ENCODE results near the gene HYAL3. TPM values are rescaled to one million over a fixed set of nuclear protein-coding genes. Genes with fewer than 3 reads are reported as not detected.

Gene HYAL3
- total RNA-seq, 1 experiment from 2014 or later = 10.3 TPM

DNA sequence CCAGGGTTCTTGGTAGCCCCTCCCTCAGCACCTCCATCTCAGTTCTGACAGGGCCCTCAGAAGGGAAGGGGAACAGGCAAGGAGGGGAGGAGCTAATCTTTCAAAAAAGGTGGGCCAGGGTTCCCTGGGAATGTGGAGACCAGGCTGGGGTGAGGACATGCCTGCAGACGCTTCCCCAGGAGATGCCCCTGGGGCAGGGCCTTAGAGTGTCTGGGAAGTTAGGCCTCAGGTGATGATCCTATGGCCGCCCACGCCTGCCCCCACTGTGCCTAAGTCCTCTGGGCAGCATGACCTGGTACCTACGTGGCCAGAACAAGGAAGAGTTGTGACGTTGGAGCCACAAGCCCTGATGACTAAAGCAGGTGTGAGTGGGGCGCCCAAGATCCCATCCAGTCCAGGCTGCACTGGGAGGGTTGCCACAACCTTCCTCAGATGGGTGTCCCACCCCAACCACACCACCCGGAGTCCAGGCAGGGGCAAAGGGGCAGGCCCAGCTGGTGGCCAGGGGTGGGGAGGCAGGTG, 34.2 kb downstream of the HYAL3 start:
- intact Hi-C loops (cut with micrococcal nuclease) = no loop called here
- H3K4me2 ChIP-seq (ENCODE audit: low read length) = peak overlapping the region; percentile 80
- peak overlapping the region; percentile 62 for H3K9ac ChIP-seq (ENCODE audit: low read length)
- no TSS peak for BruUV-seq (replicated peaks)
- RAD21 ChIA-PET (ENCODE audit: low non-redundant PET in 1 of 2, low total read pairs in 2 of 2, uncharacterized antibody in 2 of 2, unreplicated experiment in 2 of 2) = interaction anchor here in 1 of 2 experiments (0.6 kb wide), 1 partner anchor 71 kb away, joined by 4 read pairs; no protein-coding TSS in a partner anchor
- TF ChIP-seq POLR2AphosphoS5 (IDR thresholded peaks at IDR 0.05; ENCODE audit: low read depth, low read length) = peak; percentile 57
- no peak for TF ChIP-seq ELF1 (IDR thresholded peaks at IDR 0.05; ENCODE audit: borderline replicate concordance, low read depth)
- peak overlapping the region; percentile 15 to 36; a peak in 3 of 4 replicates for H3K4me3 ChIP-seq (replicated peaks in 1 of 2; ENCODE audit: low read depth in 1 of 2, low read length in 2 of 2)
- no peaks in the 10 kb centered on the region for H3K9me3 ChIP-seq (ENCODE audit: control insufficient read depth in 1 of 2, insufficient read depth in 1 of 2, low read depth in 1 of 2, low read length in 2 of 2)
- peaks cover 74 to 95% of the 10 kb centered on the region in 2 experiments for H3K4me1 ChIP-seq (ENCODE audit: control insufficient read depth in 1 of 2, insufficient read depth in 2 of 2, low read length in 2 of 2)
- H2AFZ ChIP-seq (ENCODE audit: low read depth, low read length, poor library complexity, severe bottlenecking) = no peak overlapping the region
- no peaks in the 10 kb centered on the region for H3K27me3 ChIP-seq (ENCODE audit: insufficient read depth, low read length)
- H3K9me2 ChIP-seq (ENCODE audit: insufficient read depth) = no peaks in the 10 kb centered on the region
- no peaks in the 10 kb centered on the region for H3K36me3 ChIP-seq (ENCODE audit: control insufficient read depth in 1 of 2, insufficient read depth in 2 of 2, low read length in 2 of 2)
- POLR2A ChIA-PET = interaction anchor here (0.7 to 2.5 kb wide), 6 partner anchors 15 to 63 kb away, joined by 3 to 9 read pairs (median 4); partner anchors contain the start of genes GNAI2, HYAL3, LSMEM2 and NAA80
- DNase-seq (ENCODE audit: low read depth, low spot score) (peak; percentile 79), ATAC-seq (peak; percentile 31)
- H3K27ac ChIP-seq (ENCODE audit: low read depth, low read length) = peak overlapping the region; percentile 86
- H3K79me2 ChIP-seq (ENCODE audit: insufficient read depth, low read length) = no peaks in the 10 kb centered on the region
- CTCF ChIA-PET = interaction anchor here (0.8 to 2.9 kb wide), 6 partner anchors 9 to 83 kb away, joined by 3 to 23 read pairs (median 4); partner anchors contain the start of gene GNAI2
- H4K20me1 ChIP-seq (ENCODE audit: insufficient read depth) = no peaks in the 10 kb centered on the region

DNA sequence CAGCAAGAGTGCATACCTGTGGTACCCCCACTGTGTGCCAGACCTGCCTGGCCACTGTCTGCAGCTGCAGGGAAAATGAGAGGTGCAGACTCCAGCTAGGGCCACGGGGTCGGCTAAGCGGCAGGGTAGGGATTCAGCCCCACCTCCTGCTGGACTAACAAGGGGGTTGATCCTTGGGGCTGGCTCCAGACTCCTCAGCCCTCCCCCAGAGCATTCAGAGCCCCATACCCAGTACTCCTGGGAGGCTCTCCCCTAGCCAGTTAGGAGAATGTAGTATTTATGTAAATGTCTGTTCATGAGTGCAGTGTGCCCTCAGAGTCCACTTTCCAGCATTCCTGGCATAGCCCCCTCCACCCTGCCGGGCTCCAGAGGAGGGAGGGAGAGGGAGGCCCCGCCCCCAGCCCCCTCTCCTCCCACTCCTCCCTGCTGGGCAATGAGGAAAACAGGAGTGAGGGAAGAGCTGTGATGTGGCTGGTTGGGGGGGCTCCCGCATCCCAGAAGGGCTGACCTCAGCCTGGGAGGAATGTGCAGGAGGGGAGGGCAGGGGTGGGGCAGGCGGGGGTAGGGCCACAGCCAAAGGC, 34.7 kb downstream of the HYAL3 start:
- Histone ChIP-seq H3K9me2 (ENCODE audit: insufficient read depth) (no peaks in the 10 kb centered on the region), H2AFZ (ENCODE audit: low read depth, low read length, poor library complexity, severe bottlenecking) (no peak overlapping the region), H3K4me3 (replicated peaks in 1 of 2; ENCODE audit: low read depth in 1 of 2, low read length in 2 of 2) (peak overlapping the region; percentile 16 to 36), H3K27me3 (ENCODE audit: insufficient read depth, low read length) (no peaks in the 10 kb centered on the region), H3K36me3 (ENCODE audit: control insufficient read depth in 1 of 2, insufficient read depth in 2 of 2, low read length in 2 of 2) (no peaks in the 10 kb centered on the region), H3K9ac (ENCODE audit: low read length) (peak overlapping the region; percentile 62), H3K4me1 (ENCODE audit: control insufficient read depth in 1 of 2, insufficient read depth in 2 of 2, low read length in 2 of 2) (peaks cover 72 to 95% of the 10 kb centered on the region in 2 experiments), H3K79me2 (ENCODE audit: insufficient read depth, low read length) (no peaks in the 10 kb centered on the region), H4K20me1 (ENCODE audit: insufficient read depth) (no peaks in the 10 kb centered on the region), H3K4me2 (ENCODE audit: low read length) (peak overlapping the region; percentile 80), H3K9me3 (ENCODE audit: control insufficient read depth in 1 of 2, insufficient read depth in 1 of 2, low read depth in 1 of 2, low read length in 2 of 2) (no peaks in the 10 kb centered on the region), H3K27ac (ENCODE audit: low read depth, low read length) (peak overlapping the region; percentile 86)
- POLR2A ChIA-PET = interaction anchor here (0.7 to 2.5 kb wide), 7 partner anchors 15 to 64 kb away, joined by 3 to 9 read pairs (median 4); partner anchors contain the start of genes GNAI2, HYAL3, LSMEM2 and NAA80
- ATAC-seq (peak; percentile 45), DNase-seq (ENCODE audit: low read depth, low spot score) (peak; percentile 76)
- RAD21 ChIA-PET (ENCODE audit: low non-redundant PET in 1 of 2, low total read pairs in 2 of 2, uncharacterized antibody in 2 of 2, unreplicated experiment in 2 of 2) = interaction anchor here in 1 of 2 experiments (0.6 kb wide), 1 partner anchor 70 kb away, joined by 4 read pairs; no protein-coding TSS in a partner anchor
- CTCF ChIA-PET = interaction anchor here (0.6 to 2.9 kb wide), 8 partner anchors 8 to 83 kb away, joined by 3 to 23 read pairs (median 4); partner anchors contain the start of genes GNAI2 and HYAL1
- intact Hi-C loops (cut with micrococcal nuclease) = no loop called here
- BruUV-seq (replicated peaks) = no TSS peak
- TF ChIP-seq FOSL1 (IDR thresholded peaks at IDR 0.05; ENCODE audit: low read depth) = no peak
- TF ChIP-seq SP1 (IDR thresholded peaks at IDR 0.05; ENCODE audit: low read depth) = no peak
- TF ChIP-seq, protein P1, sequence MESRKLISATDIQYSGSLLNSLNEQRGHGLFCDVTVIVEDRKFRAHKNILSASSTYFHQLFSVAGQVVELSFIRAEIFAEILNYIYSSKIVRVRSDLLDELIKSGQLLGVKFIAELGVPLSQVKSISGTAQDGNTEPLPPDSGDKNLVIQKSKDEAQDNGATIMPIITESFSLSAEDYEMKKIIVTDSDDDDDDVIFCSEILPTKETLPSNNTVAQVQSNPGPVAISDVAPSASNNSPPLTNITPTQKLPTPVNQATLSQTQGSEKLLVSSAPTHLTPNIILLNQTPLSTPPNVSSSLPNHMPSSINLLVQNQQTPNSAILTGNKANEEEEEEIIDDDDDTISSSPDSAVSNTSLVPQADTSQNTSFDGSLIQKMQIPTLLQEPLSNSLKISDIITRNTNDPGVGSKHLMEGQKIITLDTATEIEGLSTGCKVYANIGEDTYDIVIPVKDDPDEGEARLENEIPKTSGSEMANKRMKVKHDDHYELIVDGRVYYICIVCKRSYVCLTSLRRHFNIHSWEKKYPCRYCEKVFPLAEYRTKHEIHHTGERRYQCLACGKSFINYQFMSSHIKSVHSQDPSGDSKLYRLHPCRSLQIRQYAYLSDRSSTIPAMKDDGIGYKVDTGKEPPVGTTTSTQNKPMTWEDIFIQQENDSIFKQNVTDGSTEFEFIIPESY (IDR thresholded peaks at IDR 0.05; ENCODE audit: extremely low read depth, insufficient replicate concordance, low read length) = no peak
- TF ChIP-seq YY1 (IDR thresholded peaks at IDR 0.05; ENCODE audit: extremely low read depth, insufficient replicate concordance, low read depth, low read length) = no peak
- TF ChIP-seq, protein P2, sequence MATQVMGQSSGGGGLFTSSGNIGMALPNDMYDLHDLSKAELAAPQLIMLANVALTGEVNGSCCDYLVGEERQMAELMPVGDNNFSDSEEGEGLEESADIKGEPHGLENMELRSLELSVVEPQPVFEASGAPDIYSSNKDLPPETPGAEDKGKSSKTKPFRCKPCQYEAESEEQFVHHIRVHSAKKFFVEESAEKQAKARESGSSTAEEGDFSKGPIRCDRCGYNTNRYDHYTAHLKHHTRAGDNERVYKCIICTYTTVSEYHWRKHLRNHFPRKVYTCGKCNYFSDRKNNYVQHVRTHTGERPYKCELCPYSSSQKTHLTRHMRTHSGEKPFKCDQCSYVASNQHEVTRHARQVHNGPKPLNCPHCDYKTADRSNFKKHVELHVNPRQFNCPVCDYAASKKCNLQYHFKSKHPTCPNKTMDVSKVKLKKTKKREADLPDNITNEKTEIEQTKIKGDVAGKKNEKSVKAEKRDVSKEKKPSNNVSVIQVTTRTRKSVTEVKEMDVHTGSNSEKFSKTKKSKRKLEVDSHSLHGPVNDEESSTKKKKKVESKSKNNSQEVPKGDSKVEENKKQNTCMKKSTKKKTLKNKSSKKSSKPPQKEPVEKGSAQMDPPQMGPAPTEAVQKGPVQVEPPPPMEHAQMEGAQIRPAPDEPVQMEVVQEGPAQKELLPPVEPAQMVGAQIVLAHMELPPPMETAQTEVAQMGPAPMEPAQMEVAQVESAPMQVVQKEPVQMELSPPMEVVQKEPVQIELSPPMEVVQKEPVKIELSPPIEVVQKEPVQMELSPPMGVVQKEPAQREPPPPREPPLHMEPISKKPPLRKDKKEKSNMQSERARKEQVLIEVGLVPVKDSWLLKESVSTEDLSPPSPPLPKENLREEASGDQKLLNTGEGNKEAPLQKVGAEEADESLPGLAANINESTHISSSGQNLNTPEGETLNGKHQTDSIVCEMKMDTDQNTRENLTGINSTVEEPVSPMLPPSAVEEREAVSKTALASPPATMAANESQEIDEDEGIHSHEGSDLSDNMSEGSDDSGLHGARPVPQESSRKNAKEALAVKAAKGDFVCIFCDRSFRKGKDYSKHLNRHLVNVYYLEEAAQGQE (IDR thresholded peaks at IDR 0.05; ENCODE audit: low read depth) = no peak
- TF ChIP-seq JUND (IDR thresholded peaks at IDR 0.05) = no peak
- TF ChIP-seq ZFX (IDR thresholded peaks at IDR 0.05) = no peak
- no peak for TF ChIP-seq POLR2A (IDR thresholded peaks at IDR 0.05; ENCODE audit: borderline replicate concordance, extremely low read depth, insufficient read depth, insufficient read length)
- TF ChIP-seq EZH2 (IDR thresholded peaks at IDR 0.05) = no peak
- TF ChIP-seq SIN3A (IDR thresholded peaks at IDR 0.05; ENCODE audit: low read depth) = no peak
- TF ChIP-seq EGR1 (IDR thresholded peaks at IDR 0.05; ENCODE audit: low read depth) = no peak
- TF ChIP-seq, protein P3, sequence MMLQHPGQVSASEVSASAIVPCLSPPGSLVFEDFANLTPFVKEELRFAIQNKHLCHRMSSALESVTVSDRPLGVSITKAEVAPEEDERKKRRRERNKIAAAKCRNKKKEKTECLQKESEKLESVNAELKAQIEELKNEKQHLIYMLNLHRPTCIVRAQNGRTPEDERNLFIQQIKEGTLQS (IDR thresholded peaks at IDR 0.05) = no peak

All from HCT116 (cell line).